Measurements from ENCODE around the gene PLEKHO2.

The PLEKHO2 gene

DNA sequence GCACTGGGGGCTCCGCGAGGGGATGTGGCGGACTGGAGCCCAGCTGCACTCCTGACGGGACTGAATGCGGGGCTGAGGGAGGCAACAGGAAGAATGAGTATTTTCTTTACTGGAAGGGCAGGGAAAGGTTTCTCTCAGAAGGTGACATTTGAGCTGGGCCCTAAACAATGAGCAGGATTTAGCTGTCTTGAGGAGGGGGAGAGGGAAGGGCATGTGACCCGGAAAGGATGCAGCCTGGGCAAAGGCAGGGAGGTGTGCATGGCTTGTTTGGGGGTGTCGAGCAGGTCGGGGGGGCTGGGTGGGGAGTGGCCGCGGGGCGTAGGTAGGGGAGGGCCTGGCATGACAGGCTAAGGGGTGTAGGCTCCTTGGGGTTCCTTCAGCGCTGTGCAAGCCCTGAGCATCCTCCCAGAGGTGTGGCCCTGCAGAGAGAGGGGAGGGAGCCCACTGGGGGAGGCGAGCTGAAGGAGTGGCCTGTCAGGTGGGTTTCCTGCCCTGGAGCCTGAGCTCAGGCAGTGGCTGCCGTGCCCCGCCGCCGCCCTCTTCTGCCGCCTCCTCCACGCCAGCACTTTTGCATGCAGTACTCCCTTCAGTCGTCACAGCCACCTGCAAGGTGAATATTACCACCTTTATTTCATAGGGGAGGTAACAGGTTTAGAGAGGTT lies 52.8 kb downstream of the PLEKHO2 start:
- peak; percentile 85 to 91 for DNase-seq

DNA sequence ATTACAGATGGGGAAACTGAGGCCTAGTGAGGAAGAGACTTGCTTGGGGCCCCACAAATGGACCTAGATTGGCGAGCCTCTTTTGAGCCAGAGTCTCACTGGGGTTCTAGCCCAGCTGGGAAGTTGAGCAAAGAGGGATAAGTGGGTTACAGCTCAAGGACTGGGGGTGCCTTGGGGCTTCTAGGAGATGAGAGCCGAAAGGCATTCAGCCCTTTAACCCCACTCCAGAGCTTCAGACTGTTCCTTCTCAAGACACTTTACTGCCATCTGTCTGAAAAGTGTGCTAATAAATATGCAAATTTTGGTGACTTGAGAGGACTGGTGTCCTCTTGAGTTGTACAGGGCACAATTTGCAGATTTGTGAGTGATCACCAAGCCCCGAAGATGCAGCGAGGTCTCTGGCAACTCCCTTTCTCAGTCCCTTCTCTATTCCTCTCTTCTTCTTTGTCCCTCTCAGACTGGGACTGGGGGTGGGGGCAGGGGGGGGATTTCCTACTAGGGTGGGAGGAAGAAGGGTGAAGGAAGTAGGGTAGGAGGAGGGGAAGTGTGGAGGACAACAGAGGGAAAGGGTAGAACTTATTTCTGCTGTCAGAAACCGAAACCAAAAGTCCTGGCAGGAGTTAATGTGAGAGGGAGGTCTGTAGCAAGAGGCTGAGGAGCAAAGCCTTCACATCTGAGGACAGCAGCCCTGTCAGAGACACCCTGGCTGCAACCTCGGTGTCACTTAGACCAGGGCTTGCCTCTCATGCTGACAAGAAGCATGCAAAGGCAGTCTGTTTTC lies 53.8 kb downstream of the PLEKHO2 start:
- DNase-seq: peak; percentile 40 to 76

DNA sequence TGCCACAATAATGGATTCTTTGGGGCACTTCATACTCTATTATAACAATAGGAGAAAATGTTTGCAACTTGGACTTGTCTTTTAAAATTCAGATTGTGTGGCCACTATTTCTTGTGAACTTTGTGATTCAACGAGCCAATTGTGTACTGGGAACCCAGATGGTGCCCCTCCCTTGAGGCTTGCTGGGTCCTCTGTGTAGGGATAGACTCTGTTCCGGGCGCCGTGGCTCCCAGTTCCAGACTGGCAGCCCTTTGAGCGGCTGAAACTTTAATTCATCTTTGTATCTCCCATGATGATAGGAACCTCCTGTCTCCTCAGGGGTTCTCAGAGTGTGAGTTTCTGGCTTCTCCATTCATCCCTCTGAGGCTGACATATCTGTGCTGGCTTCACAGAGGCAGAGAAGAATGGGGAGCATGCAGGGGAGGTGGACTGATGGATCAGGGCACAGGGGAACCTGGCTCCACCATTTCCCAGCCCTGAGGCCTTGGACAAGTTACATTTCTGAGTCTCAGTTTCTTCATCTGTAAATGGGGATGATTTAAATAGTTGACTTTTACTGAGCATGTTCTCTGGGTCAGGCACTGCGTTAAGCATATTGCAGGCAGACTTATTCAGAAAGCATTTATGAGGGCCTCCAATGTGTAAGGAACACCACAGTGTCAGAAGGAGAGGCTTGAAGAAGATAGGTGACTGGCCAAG lies 54.8 kb downstream of the PLEKHO2 start:
- no peak for DNase-seq

DNA sequence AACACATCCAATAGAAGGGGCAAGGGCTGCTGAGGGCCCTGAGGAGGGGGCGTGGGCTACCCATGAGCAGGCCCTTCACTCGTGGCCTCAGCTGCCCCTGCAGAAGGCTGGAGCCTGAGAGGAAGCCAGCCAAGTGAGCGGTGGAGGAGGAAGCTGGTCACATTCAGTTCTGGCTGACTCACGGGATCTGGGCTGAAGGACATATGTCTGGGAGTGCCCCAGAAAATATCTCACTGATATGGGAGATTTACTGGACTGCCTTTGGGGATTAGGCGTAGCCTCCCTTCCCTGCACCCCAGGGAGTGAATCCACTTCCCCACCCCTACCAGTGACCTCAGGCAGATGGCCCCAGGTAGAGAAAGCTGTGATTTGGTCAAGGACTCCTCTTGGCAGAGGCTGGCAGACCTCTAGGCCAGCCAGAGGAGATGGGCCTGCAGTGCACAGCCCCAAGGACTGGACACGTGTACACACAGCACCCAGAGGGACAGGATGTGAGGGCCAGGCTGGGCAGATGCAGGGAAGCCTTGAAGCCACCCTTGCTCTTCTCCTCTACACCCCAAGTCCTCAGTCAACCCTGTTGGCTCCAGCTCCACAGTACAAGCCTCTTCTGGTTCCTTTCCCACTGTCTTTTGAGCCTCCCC lies 55.8 kb downstream of the PLEKHO2 start:
- DNase-seq: peak in 1 of 2 donors; percentile 30

DNA sequence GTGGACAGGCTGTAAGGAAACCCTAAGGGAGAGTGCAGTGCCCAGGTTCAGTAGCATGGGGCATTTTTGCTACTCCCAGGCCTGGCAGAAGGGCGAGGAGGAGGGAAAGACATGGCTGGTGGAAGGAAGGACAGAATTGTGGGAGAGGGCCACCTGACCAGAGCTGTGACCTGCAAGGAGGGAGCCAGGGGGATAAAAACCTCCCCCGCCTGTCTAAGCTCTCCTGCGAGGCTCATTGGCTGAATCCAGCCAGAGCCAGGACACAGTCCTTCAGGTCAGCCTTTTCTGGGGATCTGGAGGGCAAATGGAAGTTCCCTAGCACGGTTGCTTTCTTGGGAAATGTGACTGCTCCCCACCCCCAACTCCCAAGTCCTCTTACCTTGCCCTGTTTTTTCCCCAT lies 56.7 kb downstream of the PLEKHO2 start:
- DNase-seq: no peak

DNA sequence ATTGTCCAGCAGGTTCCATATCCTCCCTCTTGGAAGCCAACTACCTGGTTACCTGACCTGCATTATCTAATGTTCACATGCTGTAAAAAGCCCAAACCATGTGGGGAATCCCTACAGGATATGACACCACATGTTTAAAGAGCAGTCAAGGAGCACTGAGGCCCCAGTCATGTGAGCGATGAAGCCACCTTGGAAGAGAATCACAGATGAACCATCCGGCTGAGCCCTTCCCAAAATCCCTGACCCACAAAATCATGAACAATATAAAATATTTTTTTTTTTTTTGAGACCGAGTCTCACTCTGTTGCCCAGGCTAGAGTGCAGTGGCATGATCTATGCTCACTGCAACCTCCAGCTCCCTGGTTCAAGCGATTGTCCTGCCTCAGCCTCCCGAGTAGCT lies 59.4 kb downstream of the PLEKHO2 start:
- DNase-seq: no peak

DNA sequence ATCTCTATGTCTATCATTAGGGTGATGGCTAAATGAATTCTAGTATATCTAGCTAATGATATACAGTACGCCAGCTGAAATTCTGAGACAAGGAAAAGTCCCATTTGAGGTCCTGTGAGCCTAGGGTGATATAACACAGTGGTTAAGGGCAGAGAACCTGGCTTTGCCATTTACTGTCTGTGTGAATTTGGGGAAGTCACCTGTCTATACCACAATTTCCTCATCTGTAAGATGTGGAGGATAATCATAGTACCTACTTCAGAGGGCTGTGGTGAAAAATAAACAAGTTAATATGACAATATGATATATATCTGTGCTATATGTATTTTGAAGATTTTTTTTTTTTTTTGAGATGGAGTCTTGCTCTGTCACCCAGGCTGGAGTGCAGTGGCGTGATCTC lies 60.2 kb downstream of the PLEKHO2 start:
- peak; percentile 31 to 81 for DNase-seq

DNA sequence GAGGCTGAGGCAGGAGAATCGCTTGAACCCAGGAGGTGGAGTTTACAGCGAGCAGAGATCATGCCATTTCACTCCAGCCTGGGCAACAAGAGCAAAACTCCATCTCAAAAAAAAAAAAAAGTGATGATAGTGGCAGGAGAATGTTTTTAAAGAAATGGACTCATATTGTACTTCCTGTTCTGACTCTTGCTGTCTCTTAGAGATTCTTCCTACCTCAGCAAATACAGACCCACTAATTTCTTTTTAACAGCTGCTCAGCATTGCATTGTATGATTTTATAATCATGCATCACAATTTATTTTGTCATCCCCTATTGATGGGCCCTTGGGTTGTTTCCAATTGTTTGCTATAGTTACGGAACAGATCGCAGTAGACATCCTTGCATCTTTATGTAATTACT lies 61.1 kb downstream of the PLEKHO2 start:
- DNase-seq: no peak

DNA sequence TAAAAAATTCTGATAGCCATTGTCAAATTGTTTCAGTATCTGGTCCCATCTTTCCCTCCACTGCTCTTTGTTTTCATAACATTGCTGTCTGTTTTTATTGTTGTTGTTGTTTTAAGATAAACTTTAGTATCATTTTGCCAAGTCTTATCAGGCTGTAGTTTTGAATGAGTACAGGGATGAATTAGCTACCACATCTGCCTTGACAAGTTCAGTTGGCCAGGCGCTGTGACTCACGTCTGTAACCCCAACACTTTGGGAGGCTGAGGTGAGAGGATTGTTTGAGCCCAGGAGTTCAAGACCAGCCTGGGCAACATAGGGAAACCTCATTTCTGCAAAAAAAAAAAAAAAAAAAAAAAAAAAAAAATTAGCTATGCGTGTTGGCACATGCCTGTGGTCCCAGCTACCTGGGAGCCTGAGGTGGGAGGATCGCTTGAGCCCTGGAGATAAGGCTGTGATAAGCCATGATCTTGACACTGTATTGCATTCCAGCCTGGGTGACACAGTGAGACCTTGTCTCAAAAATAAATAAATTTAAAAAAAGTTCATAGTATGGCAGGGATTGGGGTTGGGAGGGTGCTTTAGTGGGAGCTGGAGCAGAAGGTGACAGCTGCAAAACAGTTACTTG lies 61.7 kb downstream of the PLEKHO2 start:
- no peak for DNase-seq

DNA sequence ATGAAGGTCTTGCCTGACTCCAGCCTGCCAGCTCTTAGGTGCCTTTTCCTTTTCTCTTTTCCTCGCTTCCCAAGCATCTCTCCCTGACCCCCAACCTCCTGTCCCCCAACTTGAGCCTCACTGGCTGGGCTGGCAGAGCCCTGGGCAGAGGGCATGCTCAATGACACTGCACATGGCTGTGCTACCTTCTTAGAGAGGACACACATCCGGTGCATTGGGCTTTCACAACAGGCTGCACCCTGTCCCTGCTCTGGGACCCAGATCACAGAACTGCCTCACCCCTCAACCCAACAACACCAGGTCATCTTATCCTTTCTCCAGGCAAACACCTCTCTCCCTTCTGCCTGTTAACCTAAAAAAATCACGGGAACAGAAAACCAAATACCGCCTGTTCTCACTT lies 62.5 kb downstream of the PLEKHO2 start:
- DNase-seq: no peak

DNA sequence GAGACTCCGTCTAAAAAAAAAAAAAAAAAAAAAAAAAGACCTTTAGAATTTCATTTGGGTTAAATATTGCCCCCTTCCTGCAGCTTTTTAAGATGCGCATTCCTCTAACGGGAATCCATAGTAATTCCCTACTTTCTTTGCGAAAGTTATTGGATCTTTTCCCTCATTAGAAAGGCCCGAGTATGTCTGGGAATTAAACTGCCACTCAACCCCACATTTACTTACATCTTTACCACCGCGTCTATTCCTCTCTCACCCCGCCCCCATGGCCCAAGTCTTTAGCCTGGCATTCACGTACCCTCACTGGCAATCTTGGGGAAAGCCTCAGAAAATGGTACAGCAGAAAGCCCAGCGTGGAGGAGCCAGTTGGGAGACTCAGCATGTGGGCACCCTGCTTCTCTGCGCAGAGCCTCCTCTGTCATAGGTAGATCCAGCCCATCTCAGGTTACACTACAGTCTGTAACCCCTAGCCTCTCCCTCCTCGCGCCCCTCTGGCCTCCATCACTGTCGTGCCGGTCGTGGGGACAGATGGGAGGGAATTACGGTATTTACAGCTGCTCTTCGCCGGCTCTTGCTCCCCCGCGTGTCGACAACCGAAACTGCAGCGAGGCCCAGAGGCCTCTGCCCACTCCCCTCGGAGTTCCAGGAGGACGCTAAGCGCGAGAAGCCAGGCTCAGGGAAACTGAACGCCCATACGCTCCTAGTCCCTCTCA lies 63.6 kb downstream of the PLEKHO2 start:
- DNase-seq: peak; percentile 77 to 81

DNA sequence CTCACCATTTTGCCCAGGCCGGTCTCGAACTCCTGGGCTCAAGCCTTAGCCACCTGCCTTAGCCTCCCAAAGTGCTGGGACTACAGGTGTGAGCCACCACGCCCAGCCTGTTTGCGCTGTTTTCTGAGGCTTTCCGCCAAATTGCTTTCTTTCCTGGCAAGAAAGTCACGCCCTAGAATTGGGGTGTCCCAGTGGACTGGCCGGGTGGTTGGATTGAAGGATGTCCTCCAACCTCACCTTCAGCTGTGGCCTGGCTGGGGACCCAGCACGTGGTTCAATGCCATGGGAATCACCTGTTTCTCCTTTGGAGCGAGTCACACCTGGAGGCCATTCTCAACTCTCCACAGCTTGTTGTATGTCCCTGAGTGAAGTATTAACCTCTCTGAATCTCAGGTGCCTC lies 64.2 kb downstream of the PLEKHO2 start:
- no peak for DNase-seq

DNA sequence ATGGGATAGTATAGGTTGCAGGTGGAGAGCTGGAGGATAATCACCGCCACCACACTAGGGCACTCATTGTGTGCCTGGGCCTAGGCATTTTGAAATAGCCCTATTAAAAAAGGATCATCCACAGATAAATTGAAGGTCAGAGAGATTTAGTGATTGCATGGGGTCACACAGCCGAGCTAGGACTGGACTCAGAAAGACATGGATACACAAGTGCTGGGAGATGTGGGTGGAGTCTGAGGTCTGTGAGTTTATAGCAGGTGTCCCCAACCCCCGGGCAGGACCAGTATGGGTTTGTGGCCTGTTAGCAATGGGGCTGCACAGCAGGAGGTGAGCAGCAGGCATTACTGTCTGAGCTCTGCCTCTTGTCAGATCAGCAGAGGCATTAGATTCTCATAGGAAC lies 64.7 kb downstream of the PLEKHO2 start:
- no peak for DNase-seq

DNA sequence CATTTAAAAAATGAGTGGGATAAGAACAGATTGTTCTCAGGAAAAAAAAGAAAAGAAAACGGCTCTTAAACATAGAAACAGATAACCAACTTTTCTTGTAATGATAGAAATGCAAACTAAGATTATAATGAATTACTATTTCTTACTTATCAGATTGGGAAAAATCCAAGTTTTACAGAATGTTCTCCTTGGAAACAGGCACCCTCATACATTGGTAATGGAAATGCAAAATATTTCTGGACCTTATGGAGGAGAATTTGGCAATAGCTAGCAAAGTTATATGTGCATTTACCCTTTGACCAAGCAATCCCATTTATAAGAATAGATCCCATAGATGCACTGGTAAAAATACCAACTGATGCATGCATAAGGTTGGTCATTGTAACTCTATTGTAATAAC lies 66.3 kb downstream of the PLEKHO2 start:
- DNase-seq: no peak

DNA sequence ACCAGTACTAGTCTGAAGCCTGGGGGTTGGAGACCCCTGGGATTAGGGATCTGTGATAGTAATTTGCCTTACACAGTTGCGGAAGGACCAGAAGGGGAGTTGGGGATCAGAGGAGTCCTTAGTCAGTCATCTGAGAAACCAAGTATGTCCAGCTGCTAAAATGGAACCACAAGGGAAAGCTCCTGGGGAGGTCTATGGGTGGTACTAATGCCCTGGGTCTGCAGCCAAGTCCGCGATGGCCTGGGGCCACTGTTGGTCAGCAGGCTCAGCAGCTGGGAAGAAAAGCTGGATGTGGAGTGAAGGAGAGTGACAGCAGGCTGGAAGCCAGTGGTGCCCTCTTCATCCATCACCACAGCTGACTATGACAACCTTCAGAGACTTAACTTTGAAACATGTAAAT lies 67.8 kb downstream of the PLEKHO2 start:
- DNase-seq: no peak

DNA sequence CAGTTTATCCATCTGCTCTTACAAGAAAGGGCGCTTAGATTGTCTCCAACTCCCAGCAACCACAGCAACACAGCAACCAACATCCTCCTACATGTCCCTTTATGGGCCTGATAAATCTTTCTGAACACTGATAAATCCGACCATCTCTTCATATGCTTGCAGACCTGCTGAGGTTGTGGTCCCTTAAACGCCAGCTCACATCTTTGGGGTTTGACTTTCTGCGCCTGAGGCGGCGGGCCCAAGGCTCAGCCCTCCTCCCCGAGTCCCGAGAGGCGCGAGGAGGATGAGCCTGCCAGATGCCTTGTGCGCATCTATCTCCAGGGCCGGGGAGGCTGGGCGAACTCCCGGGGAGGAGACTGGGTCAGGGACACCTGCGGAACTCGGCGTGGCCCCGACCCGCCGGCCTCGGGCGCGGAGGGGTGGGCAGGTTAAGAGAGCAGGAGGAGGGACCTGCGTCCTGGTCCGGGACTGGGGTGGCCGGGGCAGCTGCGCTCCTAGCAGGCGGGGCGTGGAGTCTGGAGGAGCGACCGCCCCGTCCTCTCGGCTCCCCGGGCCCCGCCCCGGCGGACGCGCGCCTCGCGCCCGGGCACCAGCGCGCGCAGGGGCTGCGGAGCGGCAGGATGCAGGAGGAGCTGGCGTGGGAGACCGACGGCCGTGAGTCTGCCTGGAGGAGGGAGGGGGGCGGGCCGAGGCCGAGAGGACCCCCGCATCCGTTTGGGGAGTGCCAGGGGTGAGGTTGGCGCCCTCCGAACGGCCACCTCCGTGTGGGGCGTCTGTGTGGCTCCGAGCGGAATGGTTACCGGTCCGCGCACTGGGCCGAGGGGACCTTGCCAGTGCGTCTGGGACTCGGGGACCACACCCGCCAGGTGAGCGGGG lies 69.8 kb downstream of the PLEKHO2 start, which contains the start of gene ANKDD1A:
Gene ANKDD1A, plus strand, starts transcription at position 592 of the 876 bp plus-strand sequence. Its CDS starts 29 bp downstream, at position 621.
- peak in 1 of 2 donors; percentile 51 for DNase-seq

DNA sequence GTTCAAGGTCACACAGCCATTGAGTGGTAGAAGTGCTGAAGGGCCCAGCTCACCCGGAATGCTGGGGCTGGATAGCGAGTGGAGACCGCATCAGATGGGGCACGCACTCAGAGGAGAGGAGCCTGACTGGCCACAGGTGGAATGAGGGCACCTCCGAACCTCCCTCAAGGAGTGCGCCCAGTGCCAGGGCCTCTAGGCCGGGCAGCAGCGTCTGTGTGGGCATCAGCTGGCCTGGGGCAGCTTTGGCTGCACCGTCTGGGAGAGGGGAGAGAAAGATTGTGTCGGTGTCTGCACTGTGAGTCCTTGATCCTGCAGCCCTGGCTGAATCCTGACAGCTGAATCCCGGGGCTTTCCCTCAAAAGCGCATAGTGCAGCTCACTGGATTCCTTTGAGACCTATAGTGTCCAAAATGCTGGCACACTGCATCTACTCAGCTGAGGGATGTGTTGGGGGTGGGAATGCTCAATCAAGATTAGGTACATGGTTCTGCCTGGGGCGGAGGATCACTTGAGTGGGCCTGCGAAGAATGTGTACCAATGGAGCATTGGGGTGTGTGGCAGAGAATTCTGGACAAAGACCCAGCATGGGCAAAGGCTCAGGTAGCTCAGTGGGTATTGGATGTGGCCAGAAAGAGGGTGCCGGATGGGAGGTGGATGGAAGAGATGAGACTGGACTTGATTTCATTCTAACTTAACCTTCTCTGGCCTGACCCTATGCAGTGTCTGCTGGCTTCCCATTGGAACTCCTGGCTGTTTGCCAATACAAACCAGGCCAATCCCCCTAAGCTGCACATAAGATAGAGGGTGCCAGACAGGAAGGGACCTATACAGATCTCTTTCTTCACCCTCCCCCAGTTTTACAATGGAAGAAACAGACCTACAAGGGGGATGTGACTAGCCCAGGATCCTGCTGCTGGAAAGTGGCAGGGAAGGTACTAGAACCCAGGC lies 70.9 kb downstream of the PLEKHO2 start:
- no peak for DNase-seq

DNA sequence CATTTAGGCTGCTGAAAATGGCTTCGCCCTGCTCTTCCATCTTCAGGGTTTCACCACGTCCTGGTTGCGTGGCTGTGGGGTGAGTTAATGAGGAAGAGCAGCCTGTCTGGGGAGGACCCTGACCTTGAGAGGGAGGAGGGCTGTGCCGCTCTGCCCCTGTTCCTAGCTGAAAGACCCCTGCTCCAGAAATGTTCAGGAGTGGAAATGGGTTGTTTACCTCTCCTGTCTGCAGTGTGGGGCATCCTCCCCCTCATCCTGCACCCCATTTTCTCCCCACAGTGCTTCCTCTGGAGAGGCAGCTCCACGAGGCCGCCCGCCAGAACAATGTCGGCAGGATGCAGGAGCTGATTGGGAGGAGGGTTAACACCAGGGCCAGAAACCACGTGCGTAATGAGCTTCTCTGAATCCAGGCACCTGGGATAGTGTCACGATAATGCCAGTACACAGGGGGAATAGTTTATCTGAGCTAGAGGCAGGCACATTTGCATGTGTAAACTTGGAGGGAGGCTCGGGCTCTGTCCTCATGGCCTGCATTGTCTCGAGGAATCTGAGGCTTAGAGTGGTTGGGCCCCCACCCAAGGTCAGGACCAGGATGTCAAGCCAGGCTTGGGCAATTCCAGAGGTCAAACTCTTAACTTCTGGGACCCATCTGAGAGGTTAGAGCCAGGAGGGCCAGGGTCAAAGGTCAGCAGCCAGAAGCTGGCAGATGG lies 74.0 kb downstream of the PLEKHO2 start:
- no peak for DNase-seq

DNA sequence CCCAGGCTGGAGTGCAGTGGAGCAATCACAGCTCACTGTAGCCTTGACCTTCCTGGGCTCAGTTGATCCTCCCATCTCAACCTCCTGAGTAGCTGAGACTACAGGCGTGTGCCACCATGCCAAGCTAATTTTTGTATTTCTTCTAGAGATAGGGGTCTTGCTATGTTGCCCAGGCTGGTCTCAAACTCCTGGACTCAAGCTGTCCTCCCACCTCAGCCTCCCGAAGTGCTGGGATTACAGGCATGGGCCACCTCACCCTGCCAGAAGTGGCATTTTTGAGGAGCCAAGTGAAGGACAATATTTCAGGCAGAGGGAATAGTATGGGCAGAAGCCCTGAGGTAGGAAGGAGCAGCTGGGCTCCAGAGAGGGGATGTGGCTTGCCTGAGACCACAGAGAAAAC lies 74.7 kb downstream of the PLEKHO2 start:
- DNase-seq: no peak
